ENCODE measurements around the gene SLC35C1.

- TF ChIP-seq CTCF (conservative IDR thresholded peaks at IDR 0.05; ENCODE audit: low read length) = no peak
- TF ChIP-seq EZH2phosphoT487 (IDR thresholded peaks at IDR 0.05; ENCODE audit: borderline replicate concordance) = no peak
Measured at GRCh38 chr11:45834298-45834756, 29.4 kb downstream of the SLC35C1 start.

Data from Loucy (cell line).